SK-N-SH treated with all-trans-retinoic acid at 6 μM for 48 hours (cell line): ENCODE measurements around the gene PITRM1.

Experiments
- ARNTL ChIP-seq: fragments of 450-650 bp; formaldehyde crosslinking; IDR thresholded peaks from 2 replicates; pipeline ENCODE4 v1.5.0; 2020; ENCODE audit warnings: low read depth, mild to moderate bottlenecking, moderate library complexity, borderline replicate concordance
- TF ChIP-seq, protein P1 (sequence below): fragments of 250-450 bp; sonication (Bioruptor Pico); IDR thresholded peaks from 2 replicates; pipeline ENCODE4 v1.8.0; 2020; ENCODE audit warnings: mild to moderate bottlenecking, moderate library complexity, borderline replicate concordance

DNA sequence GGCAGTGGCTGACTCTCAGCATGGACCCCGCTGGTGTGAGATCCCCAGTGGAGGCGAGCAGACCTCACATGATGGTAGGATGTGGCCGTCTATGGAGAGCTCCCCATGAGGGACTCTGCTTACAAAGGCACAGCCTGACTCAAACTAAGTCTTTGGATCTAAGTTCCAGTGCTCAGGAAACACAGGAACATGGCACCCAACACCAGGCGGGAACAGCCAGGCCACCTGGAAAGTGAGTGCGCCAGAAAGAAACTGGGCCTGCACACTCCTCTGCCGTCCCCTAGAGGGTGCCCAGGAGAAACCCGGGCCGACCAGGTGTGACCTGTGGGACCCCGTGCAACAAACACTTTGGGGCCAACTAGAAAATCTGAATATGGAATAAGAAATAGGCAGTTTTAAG, 10.0 kb downstream of the PITRM1 start:
- no peak for TF ChIP-seq ARNTL (CRISPR knock-in tag)
- TF ChIP-seq, protein P1, sequence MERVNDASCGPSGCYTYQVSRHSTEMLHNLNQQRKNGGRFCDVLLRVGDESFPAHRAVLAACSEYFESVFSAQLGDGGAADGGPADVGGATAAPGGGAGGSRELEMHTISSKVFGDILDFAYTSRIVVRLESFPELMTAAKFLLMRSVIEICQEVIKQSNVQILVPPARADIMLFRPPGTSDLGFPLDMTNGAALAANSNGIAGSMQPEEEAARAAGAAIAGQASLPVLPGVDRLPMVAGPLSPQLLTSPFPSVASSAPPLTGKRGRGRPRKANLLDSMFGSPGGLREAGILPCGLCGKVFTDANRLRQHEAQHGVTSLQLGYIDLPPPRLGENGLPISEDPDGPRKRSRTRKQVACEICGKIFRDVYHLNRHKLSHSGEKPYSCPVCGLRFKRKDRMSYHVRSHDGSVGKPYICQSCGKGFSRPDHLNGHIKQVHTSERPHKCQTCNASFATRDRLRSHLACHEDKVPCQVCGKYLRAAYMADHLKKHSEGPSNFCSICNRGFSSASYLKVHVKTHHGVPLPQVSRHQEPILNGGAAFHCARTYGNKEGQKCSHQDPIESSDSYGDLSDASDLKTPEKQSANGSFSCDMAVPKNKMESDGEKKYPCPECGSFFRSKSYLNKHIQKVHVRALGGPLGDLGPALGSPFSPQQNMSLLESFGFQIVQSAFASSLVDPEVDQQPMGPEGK (CRISPR knock-in tag), result no peak
